Measurements from ENCODE around the gene MTF1.
"Not testable (repeated sequence)": the region's sequence is repeated elsewhere in the genome, so short reads cannot be mapped to it uniquely, and the experiment has no call there.

Gene MTF1

DNA sequence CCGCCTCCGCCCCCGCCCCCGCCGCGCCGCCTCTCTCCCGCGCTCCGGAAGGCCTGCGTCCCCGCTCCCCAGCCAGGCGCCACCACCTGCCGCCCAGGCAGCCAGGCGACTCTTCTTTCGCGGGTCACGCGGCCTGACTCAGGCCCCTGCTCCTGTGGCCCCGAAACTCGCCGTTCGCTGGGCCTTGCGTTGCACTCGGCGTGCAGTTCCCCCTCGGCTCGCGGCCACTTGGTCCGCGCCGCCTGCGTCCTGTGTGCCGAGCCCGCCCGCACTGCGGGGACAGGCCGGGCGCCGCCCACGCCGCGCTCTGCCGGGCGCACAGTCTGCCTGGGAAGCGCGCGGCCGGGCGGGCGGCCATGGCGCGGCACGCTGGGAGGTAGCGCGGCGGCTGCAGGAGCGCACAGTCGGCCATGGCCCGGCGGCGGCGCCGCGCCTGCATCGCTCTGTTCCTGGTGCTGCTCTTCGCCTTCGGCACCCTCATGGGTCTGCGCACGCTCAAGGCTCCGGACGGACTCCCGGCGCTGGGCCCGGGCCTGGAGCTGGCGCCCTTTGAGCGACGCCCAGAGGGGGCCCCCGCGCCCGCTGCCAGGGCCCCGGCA lies 65.5 kb downstream of the MTF1 start, which contains the start of gene MANEAL:
Gene MANEAL (plus strand): TSS at position 75 of the 599 bp plus-strand sequence. CDS start 336 bp downstream, at position 411.
- no peak for DNase-seq (ENCODE audit: low spot score)

DNA sequence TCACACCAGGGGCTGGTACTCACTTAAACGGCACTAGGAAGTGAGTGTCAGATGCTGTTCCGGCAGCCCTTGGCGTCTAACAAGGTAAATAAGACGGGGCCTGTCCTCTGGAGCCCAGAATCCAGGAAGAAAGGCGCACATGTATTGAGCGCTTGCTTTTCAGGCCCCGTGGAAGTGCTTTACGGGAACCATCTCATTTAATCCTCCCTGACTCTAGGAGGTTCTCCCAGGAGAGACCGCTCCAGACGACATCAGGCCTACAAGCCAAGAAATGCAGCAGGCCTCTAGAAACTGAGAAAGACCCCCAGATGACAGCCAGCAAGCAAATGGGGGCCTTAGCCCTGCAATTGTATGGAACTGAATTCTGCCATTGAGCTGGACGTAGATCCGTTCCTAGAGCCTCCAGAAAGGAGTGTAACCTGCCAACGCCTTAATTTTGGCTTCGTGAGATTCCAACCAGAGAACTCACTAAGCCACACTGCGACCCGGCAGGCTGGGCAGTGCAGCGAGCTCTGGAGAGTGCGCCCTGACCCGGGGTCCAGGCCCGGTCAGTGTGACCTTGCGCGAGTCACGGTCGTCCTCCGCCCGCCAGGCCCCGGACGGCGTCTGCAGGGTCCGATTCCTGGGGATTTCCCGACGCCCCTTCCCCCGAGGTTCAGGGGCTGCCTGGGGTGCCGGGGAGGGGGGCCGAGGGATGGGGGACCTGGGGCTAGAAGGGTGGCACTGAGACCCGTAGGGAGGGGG lies 66.3 kb downstream of the MTF1 start:
- DNase-seq (ENCODE audit: low spot score), result no peak

- DNase-seq (ENCODE audit: low spot score), result no peak
These were observed 76.9 kb downstream of the MTF1 start for GRCh38 chr1:37782491-37782890.

- DNase-seq (ENCODE audit: low spot score), result no peak
These were observed 80.7 kb downstream of the MTF1 start for GRCh38 chr1:37778654-37779053.

GRCh38 chr1:37776946-37777516 lies 82.4 kb downstream of the MTF1 start:
- DNase-seq (ENCODE audit: low spot score), result no peak

DNA sequence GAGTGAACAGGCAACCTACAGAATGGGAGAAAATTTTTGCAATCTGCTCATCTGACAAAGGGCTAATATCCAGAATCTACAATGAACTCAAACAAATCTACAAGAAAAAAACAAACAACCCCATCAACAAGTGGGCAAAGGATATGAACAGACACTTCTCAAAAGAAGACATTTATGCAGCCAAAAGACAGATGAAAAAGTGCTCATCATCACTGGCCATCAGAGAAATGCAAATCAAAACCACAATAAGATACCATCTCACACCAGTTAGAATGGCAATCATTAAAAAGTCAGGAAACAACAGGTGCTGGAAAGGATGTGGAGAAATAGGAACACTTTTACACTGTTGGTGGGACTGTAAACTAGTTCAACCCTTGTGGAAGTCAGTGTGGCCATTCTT lies 88.0 kb downstream of the MTF1 start:
- DNase-seq (ENCODE audit: low spot score), result not testable (repeated sequence)

DNA sequence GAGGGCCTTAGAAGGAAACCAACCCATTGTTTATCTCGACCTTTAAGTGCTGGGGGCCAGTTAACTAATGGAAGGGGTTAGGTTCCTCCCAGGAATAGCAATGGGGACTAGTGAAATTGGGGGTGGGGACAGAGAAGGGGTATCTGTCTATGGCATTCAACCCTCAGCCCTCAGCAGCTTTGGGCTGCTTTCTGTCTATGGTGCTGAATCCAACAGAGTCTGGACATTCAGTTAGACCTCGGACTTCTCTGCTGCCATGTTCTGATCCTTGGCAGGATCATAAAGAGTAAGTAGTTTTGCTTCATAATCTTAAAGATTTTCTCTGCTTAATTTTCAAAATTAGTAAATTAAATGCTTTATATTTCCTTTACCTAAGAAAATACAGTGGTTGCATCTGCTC lies 91.9 kb downstream of the MTF1 start:
- no peak for DNase-seq (ENCODE audit: low spot score)

DNA sequence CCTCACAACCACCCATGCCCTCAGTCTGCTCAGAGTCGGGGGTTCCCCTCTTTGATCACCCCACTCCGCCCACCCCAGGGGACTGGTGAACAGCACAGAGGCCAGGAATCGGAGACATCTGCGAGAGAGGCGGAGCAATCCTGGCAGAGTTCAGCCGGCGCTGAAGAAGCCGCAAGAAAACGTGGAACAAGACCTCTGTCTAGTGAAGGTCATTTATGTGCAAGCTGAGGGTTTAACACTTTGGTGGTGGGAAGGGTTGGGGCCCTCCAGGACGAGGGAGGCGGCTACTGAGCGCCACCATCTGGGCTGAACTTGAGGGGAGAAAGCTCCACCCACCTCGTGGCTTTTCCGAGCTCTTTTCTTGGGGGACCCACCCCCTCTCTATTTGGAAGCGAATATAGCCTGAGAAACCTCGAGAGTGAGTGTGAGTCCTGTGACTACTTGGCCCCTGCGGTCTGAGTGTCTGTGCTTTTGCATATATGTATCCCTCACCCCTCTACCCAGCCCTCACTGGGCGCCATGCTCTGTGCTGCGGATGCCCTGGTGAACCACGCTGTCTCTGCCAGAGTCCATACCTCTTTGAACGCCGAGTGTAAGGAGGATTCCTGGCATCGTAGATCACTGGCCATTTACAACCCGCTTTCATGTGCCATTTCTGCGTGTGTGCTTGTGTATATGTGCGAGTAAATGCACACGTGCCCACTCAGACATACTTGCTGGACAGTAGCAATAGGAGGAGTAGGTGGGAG lies 93.3 kb downstream of the MTF1 start:
- DNase-seq (ENCODE audit: low spot score), result no peak

DNA sequence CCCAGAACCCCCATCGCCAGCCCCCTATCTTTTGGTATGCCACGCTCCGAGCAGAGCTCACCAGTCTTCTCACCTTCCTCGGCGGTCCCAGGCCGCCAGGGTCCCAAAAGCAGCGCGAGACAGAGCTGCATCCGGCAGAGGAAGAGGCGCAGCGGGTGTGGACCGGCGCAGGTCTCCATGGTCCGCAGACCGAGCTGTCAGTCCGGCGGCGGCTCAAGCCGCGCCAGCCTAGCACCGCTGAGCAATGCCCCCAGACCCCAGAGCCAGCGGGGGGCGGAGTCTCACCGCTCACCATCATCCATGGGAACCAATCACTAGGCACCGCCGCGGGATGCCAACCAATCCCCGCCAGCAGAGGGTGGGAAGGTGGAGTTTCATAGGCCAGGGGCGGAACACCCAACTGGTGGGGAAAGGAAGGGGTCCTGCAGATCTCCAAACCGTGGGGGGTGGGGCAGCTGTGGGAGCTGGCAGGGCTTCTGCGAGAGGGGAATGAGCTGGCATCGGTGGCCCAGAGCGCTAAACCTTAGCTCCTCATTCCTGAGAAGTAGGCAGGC lies 94.4 kb downstream of the MTF1 start, which contains the start of gene EPHA10:
Gene EPHA10 (minus strand): TSS at position 233 of the 554 bp plus-strand sequence. CDS start 54 bp downstream, at position 179.
- no peak for DNase-seq (ENCODE audit: low spot score)

GRCh38 chr1:37764414-37764825 lies 95.0 kb downstream of the MTF1 start:
- no peak for DNase-seq (ENCODE audit: low spot score)

DNA sequence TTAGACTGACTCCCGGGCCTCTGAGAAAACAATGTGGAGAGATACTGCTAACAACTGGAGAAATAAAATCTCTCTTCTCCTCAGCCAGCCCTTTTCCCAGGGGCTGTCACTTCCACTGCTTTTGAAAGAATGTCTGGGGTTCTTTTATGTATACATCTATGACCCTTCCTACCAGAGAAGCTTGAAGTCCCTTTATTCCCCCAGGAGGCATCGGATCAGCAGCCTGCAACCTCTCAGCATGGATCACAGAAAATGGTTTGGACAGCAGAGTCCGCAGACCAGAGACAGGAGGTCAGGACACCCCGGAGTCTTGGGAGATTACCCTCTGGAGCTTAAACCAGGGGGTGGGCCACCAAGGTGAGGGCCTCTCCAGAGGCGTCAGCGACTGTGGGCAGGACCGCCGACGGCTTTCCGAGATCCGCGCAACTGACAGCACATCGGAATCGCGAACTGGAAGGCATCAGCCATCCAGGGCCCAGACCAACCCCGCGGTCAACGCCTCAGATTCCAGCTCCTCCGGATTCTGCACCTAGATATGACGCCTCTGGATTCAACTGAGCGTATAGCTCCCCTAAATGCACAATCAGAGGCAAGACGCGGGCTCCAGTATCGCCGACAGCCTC lies 95.5 kb downstream of the MTF1 start:
- no peak for DNase-seq (ENCODE audit: low spot score)

GRCh38 chr1:37762516-37762915 lies 96.9 kb downstream of the MTF1 start:
- DNase-seq (ENCODE audit: low spot score), result no peak

- DNase-seq (ENCODE audit: low spot score), result no peak
These were observed 97.8 kb downstream of the MTF1 start for GRCh38 chr1:37761416-37762095.

Data from pons (tissue), 1 donor.